ENCODE results near the gene UBE2H.
A peak's percentile ranks its signal among the peaks of the same experiment; 100 is the strongest.

UBE2H gene

DNA sequence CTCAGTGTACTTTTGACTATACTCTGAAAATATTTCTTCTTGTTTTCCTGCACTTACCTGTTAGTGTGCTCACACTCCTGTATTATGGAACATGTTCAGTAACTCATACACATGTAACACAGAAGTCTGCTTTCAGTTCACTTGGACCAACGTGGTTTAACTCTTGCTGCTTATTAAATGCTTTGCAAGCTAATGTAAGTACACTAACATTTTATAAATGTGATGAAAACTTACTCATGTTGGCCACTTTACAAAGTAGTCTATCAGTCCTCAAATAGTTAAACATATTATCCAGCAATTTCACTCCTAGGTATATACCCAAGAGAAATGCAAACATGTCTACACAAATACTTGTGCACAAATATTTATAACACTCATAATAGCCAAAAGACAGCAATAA, 98.4 kb downstream of the UBE2H start:
- H3K9ac ChIP-seq (ENCODE audit: low read depth, low read length, poor library complexity, severe bottlenecking): no peak overlapping the region

DNA sequence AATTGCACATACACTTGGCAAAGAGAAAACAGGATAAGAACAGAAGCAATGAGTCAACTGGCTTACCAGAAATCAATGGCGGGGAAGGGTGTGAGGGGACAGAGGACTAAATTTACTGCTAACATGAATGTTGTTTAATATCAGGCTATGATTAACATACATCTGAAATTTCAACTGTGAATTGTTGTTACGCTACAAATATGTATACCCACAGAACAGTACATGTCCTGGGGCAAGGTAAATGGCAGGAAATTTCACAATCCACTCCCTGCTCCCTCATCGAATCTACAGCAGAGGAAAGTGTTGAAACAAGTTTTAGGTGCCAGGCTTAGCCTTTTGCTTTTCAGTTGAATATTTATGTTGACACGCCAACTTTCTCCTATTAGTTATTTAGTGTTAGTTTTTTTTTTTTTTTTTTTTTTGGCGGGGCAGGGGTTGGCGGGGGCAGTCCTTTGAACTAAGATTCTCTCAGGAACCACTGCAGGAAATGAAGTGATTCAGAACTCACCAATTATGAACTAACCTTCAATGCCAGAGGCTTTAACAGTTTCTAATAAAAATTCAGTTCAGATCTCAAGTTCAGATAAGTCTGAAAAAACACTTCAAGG, 99.0 kb downstream of the UBE2H start:
- H3F3A ChIP-seq (ENCODE audit: low read depth): no peaks in the 10 kb centered on the region
- peaks cover 27% of the 10 kb centered on the region for H3K4me1 ChIP-seq (ENCODE audit: insufficient read depth, low read length, poor library complexity, severe bottlenecking)
- H3K36me3 ChIP-seq (ENCODE audit: insufficient read depth, low read length): no peaks in the 10 kb centered on the region; the same call in 1 of the 2 replicates
- H3K4me2 ChIP-seq (ENCODE audit: low read depth, low read length, poor library complexity, severe bottlenecking): peak overlapping the region; percentile 56
- H3K9ac ChIP-seq (ENCODE audit: low read depth, low read length, poor library complexity, severe bottlenecking): no peak overlapping the region
- no peaks in the 10 kb centered on the region for H3K9me2 ChIP-seq (replicated peaks; ENCODE audit: low read depth, low read length)
- H3K9me3 ChIP-seq (ENCODE audit: insufficient read depth, low read depth, low read length): no peaks in the 10 kb centered on the region
- TF ChIP-seq, protein P1, sequence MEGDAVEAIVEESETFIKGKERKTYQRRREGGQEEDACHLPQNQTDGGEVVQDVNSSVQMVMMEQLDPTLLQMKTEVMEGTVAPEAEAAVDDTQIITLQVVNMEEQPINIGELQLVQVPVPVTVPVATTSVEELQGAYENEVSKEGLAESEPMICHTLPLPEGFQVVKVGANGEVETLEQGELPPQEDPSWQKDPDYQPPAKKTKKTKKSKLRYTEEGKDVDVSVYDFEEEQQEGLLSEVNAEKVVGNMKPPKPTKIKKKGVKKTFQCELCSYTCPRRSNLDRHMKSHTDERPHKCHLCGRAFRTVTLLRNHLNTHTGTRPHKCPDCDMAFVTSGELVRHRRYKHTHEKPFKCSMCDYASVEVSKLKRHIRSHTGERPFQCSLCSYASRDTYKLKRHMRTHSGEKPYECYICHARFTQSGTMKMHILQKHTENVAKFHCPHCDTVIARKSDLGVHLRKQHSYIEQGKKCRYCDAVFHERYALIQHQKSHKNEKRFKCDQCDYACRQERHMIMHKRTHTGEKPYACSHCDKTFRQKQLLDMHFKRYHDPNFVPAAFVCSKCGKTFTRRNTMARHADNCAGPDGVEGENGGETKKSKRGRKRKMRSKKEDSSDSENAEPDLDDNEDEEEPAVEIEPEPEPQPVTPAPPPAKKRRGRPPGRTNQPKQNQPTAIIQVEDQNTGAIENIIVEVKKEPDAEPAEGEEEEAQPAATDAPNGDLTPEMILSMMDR (conservative IDR thresholded peaks at IDR 0.05; ENCODE audit: low read length): no peak
- TF ChIP-seq EZH2phosphoT487 (IDR thresholded peaks at IDR 0.05; ENCODE audit: borderline replicate concordance): 0 out of 2 replicates have a peak, but pooled peaks have one; percentile 14
- peaks cover 29% of the 10 kb centered on the region for H4K20me1 ChIP-seq (ENCODE audit: insufficient read depth, low read length, poor library complexity, severe bottlenecking)
- no peaks in the 10 kb centered on the region for H3K79me2 ChIP-seq (ENCODE audit: insufficient read depth, low read length)
- peak overlapping the region; percentile 37 for H3K4me3 ChIP-seq (ENCODE audit: low read length, poor library complexity, severe bottlenecking)
- no peak overlapping the region for H2AFZ ChIP-seq (ENCODE audit: low read length)
- H3K27me3 ChIP-seq (ENCODE audit: insufficient read depth, low read length, poor library complexity, severe bottlenecking): no peaks in the 10 kb centered on the region

More for the DNA sequence above, 98.4 kb downstream of the UBE2H start:
- Histone ChIP-seq H3F3A (ENCODE audit: low read depth) (no peaks in the 10 kb centered on the region; the same call in 1 of the 2 replicates), H3K4me2 (ENCODE audit: low read depth, low read length, poor library complexity, severe bottlenecking) (peak overlapping the region; percentile 56), H3K79me2 (ENCODE audit: insufficient read depth, low read length) (no peaks in the 10 kb centered on the region), H3K9me2 (replicated peaks; ENCODE audit: low read depth, low read length) (no peaks in the 10 kb centered on the region), H3K36me3 (ENCODE audit: insufficient read depth, low read length) (no peaks in the 10 kb centered on the region; the same call in 1 of the 2 replicates), H3K27me3 (ENCODE audit: insufficient read depth, low read length, poor library complexity, severe bottlenecking) (no peaks in the 10 kb centered on the region), H3K4me1 (ENCODE audit: insufficient read depth, low read length, poor library complexity, severe bottlenecking) (peaks cover 34% of the 10 kb centered on the region), H4K20me1 (ENCODE audit: insufficient read depth, low read length, poor library complexity, severe bottlenecking) (peaks cover 29% of the 10 kb centered on the region), H3K4me3 (ENCODE audit: low read length, poor library complexity, severe bottlenecking) (peak overlapping the region; percentile 37), H2AFZ (ENCODE audit: low read length) (no peak overlapping the region), H3K9me3 (ENCODE audit: insufficient read depth, low read depth, low read length) (no peaks in the 10 kb centered on the region)
- no peak for TF ChIP-seq EZH2phosphoT487 (IDR thresholded peaks at IDR 0.05; ENCODE audit: borderline replicate concordance)
- TF ChIP-seq, protein P1 (conservative IDR thresholded peaks at IDR 0.05; ENCODE audit: low read length): no peak

- H3K9me3 ChIP-seq (ENCODE audit: insufficient read depth, low read depth, low read length): no peaks in the 10 kb centered on the region
- no peak overlapping the region for H3K4me3 ChIP-seq (ENCODE audit: low read length, poor library complexity, severe bottlenecking)
- H3K9me2 ChIP-seq (replicated peaks; ENCODE audit: low read depth, low read length): no peaks in the 10 kb centered on the region
- no peaks in the 10 kb centered on the region for H3F3A ChIP-seq (ENCODE audit: low read depth)
- TF ChIP-seq, protein P1 (conservative IDR thresholded peaks at IDR 0.05; ENCODE audit: low read length): no peak
- no peak for TF ChIP-seq EZH2phosphoT487 (IDR thresholded peaks at IDR 0.05; ENCODE audit: borderline replicate concordance)
- H3K27me3 ChIP-seq (ENCODE audit: insufficient read depth, low read length, poor library complexity, severe bottlenecking): no peaks in the 10 kb centered on the region
- H3K4me1 ChIP-seq (ENCODE audit: insufficient read depth, low read length, poor library complexity, severe bottlenecking): peaks cover 26% of the 10 kb centered on the region
- H3K4me2 ChIP-seq (ENCODE audit: low read depth, low read length, poor library complexity, severe bottlenecking): no peak overlapping the region
- no peak overlapping the region for H3K9ac ChIP-seq (ENCODE audit: low read depth, low read length, poor library complexity, severe bottlenecking)
- H4K20me1 ChIP-seq (ENCODE audit: insufficient read depth, low read length, poor library complexity, severe bottlenecking): peaks cover 25% of the 10 kb centered on the region
- H2AFZ ChIP-seq (ENCODE audit: low read length): no peak overlapping the region
- H3K79me2 ChIP-seq (ENCODE audit: insufficient read depth, low read length): no peaks in the 10 kb centered on the region
- no peaks in the 10 kb centered on the region; the same call in 1 of the 2 replicates for H3K36me3 ChIP-seq (ENCODE audit: insufficient read depth, low read length)
Observed at GRCh38 chr7:129851809-129852208, 101.0 kb downstream of the UBE2H start.

Data from Loucy (cell line).